ENCODE data around the gene MYOZ3.

MYOZ3 gene

DNA sequence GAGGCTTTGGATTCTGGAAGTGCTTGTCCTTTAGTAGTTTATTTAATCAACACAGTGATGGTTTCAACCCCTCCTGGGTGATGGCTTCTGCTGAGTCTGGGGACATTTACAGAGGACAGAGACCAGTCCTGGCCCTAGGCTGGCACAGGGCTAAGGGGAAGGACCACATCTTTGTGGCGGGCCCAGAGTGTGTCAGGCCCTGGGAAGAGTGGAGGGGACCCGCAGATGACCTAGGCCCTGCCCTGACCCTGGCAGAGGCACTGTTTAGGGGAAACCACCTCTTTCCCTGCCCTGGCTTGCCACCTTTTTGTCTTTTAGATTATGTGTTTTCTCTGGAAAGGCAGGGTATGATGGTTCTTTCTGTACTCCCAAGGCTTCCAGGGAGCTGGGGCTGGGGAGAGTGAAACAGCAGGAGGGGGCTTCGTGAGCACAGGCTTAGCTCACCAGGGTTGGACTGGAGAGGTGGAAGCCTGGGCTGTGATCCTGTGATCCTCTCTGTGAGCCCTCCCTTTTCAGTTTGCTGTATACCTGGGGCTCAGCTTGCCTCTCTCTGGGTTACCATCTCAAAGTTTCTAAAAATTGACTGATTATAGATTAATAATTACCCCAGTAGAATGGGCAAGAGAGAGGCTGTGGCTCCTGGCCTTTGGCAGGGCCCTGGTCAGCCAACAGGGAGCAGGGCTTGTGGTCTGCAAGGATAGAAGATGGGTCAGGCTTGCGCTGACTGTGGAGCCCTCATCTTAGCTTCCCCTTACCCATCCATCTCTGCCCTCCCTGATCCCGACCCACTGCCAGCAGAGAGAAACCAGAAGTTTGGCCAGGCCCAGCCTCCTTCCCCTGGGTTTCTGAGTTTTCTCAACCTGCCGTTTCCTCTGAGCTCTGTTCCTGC, 22.3 kb upstream of the MYOZ3 start:
- H3K4me3 ChIP-seq (ENCODE audit: low read depth, low read length): no peak overlapping the region
- TF ChIP-seq, protein P1, sequence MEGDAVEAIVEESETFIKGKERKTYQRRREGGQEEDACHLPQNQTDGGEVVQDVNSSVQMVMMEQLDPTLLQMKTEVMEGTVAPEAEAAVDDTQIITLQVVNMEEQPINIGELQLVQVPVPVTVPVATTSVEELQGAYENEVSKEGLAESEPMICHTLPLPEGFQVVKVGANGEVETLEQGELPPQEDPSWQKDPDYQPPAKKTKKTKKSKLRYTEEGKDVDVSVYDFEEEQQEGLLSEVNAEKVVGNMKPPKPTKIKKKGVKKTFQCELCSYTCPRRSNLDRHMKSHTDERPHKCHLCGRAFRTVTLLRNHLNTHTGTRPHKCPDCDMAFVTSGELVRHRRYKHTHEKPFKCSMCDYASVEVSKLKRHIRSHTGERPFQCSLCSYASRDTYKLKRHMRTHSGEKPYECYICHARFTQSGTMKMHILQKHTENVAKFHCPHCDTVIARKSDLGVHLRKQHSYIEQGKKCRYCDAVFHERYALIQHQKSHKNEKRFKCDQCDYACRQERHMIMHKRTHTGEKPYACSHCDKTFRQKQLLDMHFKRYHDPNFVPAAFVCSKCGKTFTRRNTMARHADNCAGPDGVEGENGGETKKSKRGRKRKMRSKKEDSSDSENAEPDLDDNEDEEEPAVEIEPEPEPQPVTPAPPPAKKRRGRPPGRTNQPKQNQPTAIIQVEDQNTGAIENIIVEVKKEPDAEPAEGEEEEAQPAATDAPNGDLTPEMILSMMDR (IDR thresholded peaks at IDR 0.05; ENCODE audit: low read depth, low read length, missing control alignments): no peak
- in situ Hi-C loops (cut with HindIII; ENCODE audit: low sequenced_read_pairs): no loop called here
- DNase-seq (ENCODE audit: low read depth): no peak

GRCh38 chr5:150639377-150639692, 21.7 kb upstream of the MYOZ3 start:
- DNase-seq (ENCODE audit: low read depth): no peak
- H3K4me3 ChIP-seq (ENCODE audit: low read depth, low read length): no peak overlapping the region
- TF ChIP-seq, protein P1 (IDR thresholded peaks at IDR 0.05; ENCODE audit: low read depth, low read length, missing control alignments): no peak
- in situ Hi-C loops (cut with HindIII; ENCODE audit: low sequenced_read_pairs): no loop called here

DNA sequence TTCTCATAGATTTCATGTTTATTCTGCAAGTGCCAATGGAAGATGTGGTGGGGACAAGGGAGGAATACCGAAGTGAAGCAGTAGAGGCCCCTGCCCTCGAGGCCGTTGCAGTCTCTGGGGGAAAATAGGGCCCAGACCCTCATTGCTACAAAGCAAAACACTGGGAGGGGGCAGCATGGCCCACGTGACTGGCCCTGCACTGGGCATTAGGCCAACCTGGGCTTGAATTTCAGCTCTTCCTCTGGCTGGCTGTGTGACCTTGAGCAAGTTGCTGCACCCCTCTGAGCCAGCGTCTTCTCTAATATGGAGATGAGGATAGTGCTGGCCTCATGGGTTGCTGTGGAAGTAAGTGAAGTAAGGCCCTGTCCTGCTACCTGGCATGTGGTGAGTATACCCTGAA, 21.3 kb upstream of the MYOZ3 start:
- TF ChIP-seq, protein P1 (IDR thresholded peaks at IDR 0.05; ENCODE audit: low read depth, low read length, missing control alignments): no peak
- in situ Hi-C loops (cut with HindIII; ENCODE audit: low sequenced_read_pairs): no loop called here
- no peak overlapping the region for H3K4me3 ChIP-seq (ENCODE audit: low read depth, low read length)
- no peak for DNase-seq (ENCODE audit: low read depth)

DNA sequence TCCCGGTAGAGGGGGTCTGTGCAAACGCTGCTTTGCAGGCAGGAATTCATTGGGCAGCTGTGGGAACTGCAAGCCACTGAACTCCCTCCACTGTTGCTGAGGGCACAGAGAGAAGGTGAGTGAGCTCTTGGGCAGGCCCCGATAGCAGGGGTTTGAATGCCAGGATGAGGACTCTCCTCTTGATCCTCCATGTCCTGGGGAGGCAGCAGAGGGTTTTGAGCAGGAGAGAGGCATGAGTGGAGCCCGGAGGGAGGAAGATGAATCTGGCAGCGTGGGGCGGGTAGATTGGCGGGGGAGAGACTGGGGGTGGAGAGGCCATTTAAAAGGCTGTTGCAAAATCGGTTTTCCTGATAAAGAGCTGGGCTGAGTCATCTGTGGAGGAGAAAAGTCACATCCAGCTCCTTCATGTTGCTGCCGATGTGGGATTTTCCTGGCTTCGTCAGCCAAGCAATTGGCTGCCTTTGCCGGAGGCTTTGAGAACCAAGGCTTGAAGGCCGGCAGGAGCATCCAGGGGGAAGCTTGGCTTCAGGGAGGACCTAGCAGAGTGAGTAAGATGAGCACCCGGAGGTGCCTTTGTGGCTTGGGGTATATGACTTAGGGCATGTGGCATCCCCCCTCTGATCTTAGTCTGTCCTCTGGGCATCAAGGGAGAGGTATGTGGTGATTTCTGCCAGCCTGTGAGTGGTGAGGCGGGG, 20.6 kb upstream of the MYOZ3 start, which contains the start of gene SYNPO:
TSS of gene SYNPO (plus strand) at position 350 of the 695 bp plus-strand sequence. CDS start 7,616 bp downstream, outside the sequence.
- TF ChIP-seq, protein P1 (IDR thresholded peaks at IDR 0.05; ENCODE audit: low read depth, low read length, missing control alignments): peak; percentile 10
- DNase-seq (ENCODE audit: low read depth): peak; percentile 83
- H3K4me3 ChIP-seq (ENCODE audit: low read depth, low read length): peak within 1 kb of the TSS; percentile 46
- in situ Hi-C loops (cut with HindIII; ENCODE audit: low sequenced_read_pairs): no loop called here

DNA sequence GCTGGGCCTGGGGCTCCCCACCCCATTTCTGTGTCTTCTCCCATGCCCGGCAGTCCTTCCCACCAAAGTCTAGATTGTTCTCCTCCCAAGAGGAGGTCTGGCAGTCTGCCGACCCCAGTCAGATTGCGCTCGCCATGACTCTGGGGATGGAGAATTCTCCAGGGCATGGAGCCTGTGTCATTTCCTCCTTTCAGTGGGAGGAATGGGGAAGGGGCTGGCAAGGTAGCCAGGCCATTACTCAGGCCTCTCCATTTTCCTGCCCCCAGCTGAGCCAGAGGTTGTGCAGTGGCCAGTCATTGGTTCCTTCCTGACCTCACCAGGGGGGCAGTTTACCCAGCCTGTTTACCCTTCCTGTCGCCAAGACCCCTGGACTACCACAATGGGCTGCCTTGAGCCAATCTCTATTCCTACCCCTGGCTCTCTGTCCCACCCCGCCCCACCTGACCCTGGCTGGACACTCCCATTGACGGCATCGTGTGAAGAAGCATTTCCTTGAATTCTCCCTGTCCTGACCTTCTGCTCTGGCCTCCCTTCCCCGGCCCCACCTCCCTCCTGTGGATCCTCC, 20.0 kb upstream of the MYOZ3 start:
- in situ Hi-C loops (cut with HindIII; ENCODE audit: low sequenced_read_pairs): no loop called here
- H3K4me3 ChIP-seq (ENCODE audit: low read depth, low read length): peak overlapping the region; percentile 46
- peak; percentile 51 for DNase-seq (ENCODE audit: low read depth)
- TF ChIP-seq, protein P1 (IDR thresholded peaks at IDR 0.05; ENCODE audit: low read depth, low read length, missing control alignments): no peak

GRCh38 chr5:150641824-150642566, 19.1 kb upstream of the MYOZ3 start:
- TF ChIP-seq, protein P1 (IDR thresholded peaks at IDR 0.05; ENCODE audit: low read depth, low read length, missing control alignments): no peak
- peak overlapping the region; percentile 46 for H3K4me3 ChIP-seq (ENCODE audit: low read depth, low read length)
- no peak for DNase-seq (ENCODE audit: low read depth)
- in situ Hi-C loops (cut with HindIII; ENCODE audit: low sequenced_read_pairs): no loop called here
